IMR-90 (cell line): ENCODE measurements around the gene SPEM1. TPM values are rescaled to one million over a fixed set of nuclear protein-coding genes. Genes with fewer than 3 reads are reported as not detected.

Source experiments
- ATAC-seq: fragments of 200-7000 bp; cut with Tn5 transposase; 2 replicates; pipeline ENCODE4 v1.9.1; 2020; ENCODE audit warnings: low read depth, mild to moderate bottlenecking, moderate library complexity
- BruUV-seq: library from RNA; stranded (reverse); fragments of 400-500 nt; replicated peaks from 2 replicates; lab custom pipeline; 2021; lab: Mats Ljungman, UMichigan
- CTCF ChIA-PET: fragments of 300-600 bp; formaldehyde crosslinking; extraction: SDS; loops from one replicate; lab custom pipeline; 2021; ENCODE audit warnings: antibody characterized with exemption; lab: Yijun Ruan, JAX
- POLR2A ChIA-PET: fragments of 300-600 bp; sonication (Branson Sonifier 250); formaldehyde crosslinking; loops from one replicate; lab custom pipeline; 2022; ENCODE audit warnings: antibody characterized with exemption; ENCODE audit not compliant: unreplicated experiment; lab: Charles Lee
- DNase-seq: peaks from one replicate; pipeline ENCODE4 v3.0.0; 2013
- H2AFZ ChIP-seq: replicated peaks from 2 replicates; pipeline ENCODE3; 2013; ENCODE audit warnings: low read length, mild to moderate bottlenecking; ENCODE audit not compliant: poor library complexity
- H2AK5ac ChIP-seq: 2 replicates; pipeline ENCODE4 v1.6.1; 2013; ENCODE audit warnings: low read depth, low read length, inconsistent platforms
- H2AK9ac ChIP-seq: replicated peaks from 2 replicates; pipeline ENCODE3; 2013; ENCODE audit warnings: mild to moderate bottlenecking, low read depth, low read length, moderate library complexity; ENCODE audit not compliant: poor library complexity
- H2BK120ac ChIP-seq: 2 replicates; pipeline ENCODE4 v1.6.1; 2013; ENCODE audit warnings: low read depth, low read length, inconsistent platforms
- H2BK15ac ChIP-seq: 3 replicates; pipeline ENCODE4 v1.6.1; 2013; ENCODE audit warnings: low read depth, low read length, inconsistent platforms
- H2BK20ac ChIP-seq: 2 replicates; pipeline ENCODE4 v1.6.1; 2013; ENCODE audit warnings: low read depth, mild to moderate bottlenecking, inconsistent platforms, low read length, moderate library complexity
- H2BK5ac ChIP-seq: 2 replicates; pipeline ENCODE4 v1.6.1; 2013; ENCODE audit warnings: mild to moderate bottlenecking, low read depth, low read length, inconsistent platforms; ENCODE audit not compliant: poor library complexity, severe bottlenecking
- H3K14ac ChIP-seq: replicated peaks from 2 replicates; pipeline ENCODE4 v1.6.1; 2013; ENCODE audit warnings: low read depth, low read length, inconsistent platforms
- H3K18ac ChIP-seq: 2 replicates; pipeline ENCODE4 v1.6.1; 2013; ENCODE audit warnings: low read depth, low read length, control low read depth
- H3K23ac ChIP-seq: 2 replicates; pipeline ENCODE4 v1.6.1; 2013; ENCODE audit warnings: low read depth, low read length, inconsistent platforms
- H3K27ac ChIP-seq: 2 replicates; pipeline ENCODE4 v1.5.1; 2013; ENCODE audit warnings: mild to moderate bottlenecking, control low read depth, low read length; ENCODE audit not compliant: insufficient read depth
- H3K27me3 ChIP-seq: 2 replicates; pipeline ENCODE4 v1.6.1; 2013; ENCODE audit warnings: low read length; ENCODE audit not compliant: control insufficient read depth, insufficient read depth
- H3K36me3 ChIP-seq: 2 replicates; pipeline ENCODE4 v1.6.1; 2013; ENCODE audit warnings: low read length, mixed read lengths; ENCODE audit not compliant: control insufficient read depth, insufficient read depth
- H3K4ac ChIP-seq: 2 replicates; pipeline ENCODE4 v1.6.1; 2013; ENCODE audit warnings: low read depth, low read length, inconsistent platforms
- H3K4me1 ChIP-seq: 2 replicates; pipeline ENCODE4 v1.6.1; 2013; ENCODE audit warnings: low read length, mixed read lengths; ENCODE audit not compliant: control insufficient read depth, insufficient read depth
- H3K4me2 ChIP-seq: 2 replicates; pipeline ENCODE4 v1.6.1; 2013; ENCODE audit warnings: low read depth, mild to moderate bottlenecking, control low read depth, low read length, moderate library complexity
- H3K4me3 ChIP-seq: 2 replicates; pipeline ENCODE4 v1.5.1; 2013; ENCODE audit warnings: low read depth, mild to moderate bottlenecking, control low read depth, low read length, moderate library complexity; ENCODE audit not compliant: insufficient read depth
- H3K56ac ChIP-seq: 2 replicates; pipeline ENCODE4 v1.6.1; 2013; ENCODE audit warnings: low read length, inconsistent platforms; ENCODE audit not compliant: insufficient read depth; ENCODE audit errors: extremely low read depth
- H3K79me1 ChIP-seq, 2 experiments: 2 replicates each; pipeline ENCODE4 v1.6.1; 2013; ENCODE audit warnings: low read length in 2 of 2, inconsistent platforms in 1 of 2, low read depth in 1 of 2
- H3K9ac ChIP-seq: 2 replicates; pipeline ENCODE4 v1.6.1; 2013; ENCODE audit warnings: low read depth, low read length, control low read depth
- H3K9me1 ChIP-seq: 2 replicates; pipeline ENCODE4 v1.6.1; 2013; ENCODE audit warnings: low read length, inconsistent platforms; ENCODE audit not compliant: insufficient read depth
- H3K9me3 ChIP-seq: 2 replicates; pipeline ENCODE4 v1.6.1; 2013; ENCODE audit warnings: low read length; ENCODE audit not compliant: control insufficient read depth, insufficient read depth
- H4K20me1 ChIP-seq: 2 replicates; pipeline ENCODE4 v1.6.1; 2013; ENCODE audit warnings: low read length, inconsistent platforms; ENCODE audit not compliant: insufficient read depth
- H4K5ac ChIP-seq: 2 replicates; pipeline ENCODE4 v1.6.1; 2013; ENCODE audit warnings: mild to moderate bottlenecking, low read depth, low read length, control low read depth
- H4K8ac ChIP-seq, 2 experiments: 2 replicates each; pipeline ENCODE4 v1.6.1; 2013; ENCODE audit warnings: low read depth in 2 of 2, low read length in 2 of 2, control low read depth in 1 of 2, inconsistent platforms in 1 of 2
- H4K91ac ChIP-seq: 2 replicates; pipeline ENCODE4 v1.6.1; 2013; ENCODE audit warnings: low read depth, low read length, inconsistent platforms; ENCODE audit not compliant: insufficient read depth
- CEBPB ChIP-seq: IDR thresholded peaks from 2 replicates; pipeline ENCODE4 v1.6.1; 2012; ENCODE audit warnings: low read depth, low read length, improper control_type of control experiment
- CHD1 ChIP-seq: IDR thresholded peaks from 2 replicates; pipeline ENCODE4 v1.6.1; 2012; ENCODE audit warnings: low read depth, low read length, improper control_type of control experiment
- SMC3 ChIP-seq: fragments of 150-350 bp; IDR thresholded peaks from 2 replicates; pipeline ENCODE4 v1.6.1; 2016; ENCODE audit warnings: low read depth, mild to moderate bottlenecking, antibody characterized with exemption, low read length, moderate library complexity
- WGBS, 2 experiments: methylation state at CpG; one replicate each; pipeline versions ENCODE4 v1.1.5 to v1.1.7; 2013; ENCODE audit warnings: missing lambda C conversion rate in 2 of 2; ENCODE audit not compliant: insufficient read length in 1 of 2; ENCODE audit errors: extremely low coverage in 2 of 2; 5-methylcytosine and 5-hydroxymethylcytosine counted together
- dilution Hi-C: fragments of 300-500 bp; cut with HindIII; formaldehyde crosslinking; loops from one replicate; pipeline ENCODE4 v1.14.3; 2018; ENCODE audit warnings: low sequenced_read_pairs; ENCODE audit not compliant: unreplicated experiment
- in situ Hi-C: fragments of 300-500 bp; cut with MboI; formaldehyde crosslinking; loops from 3 replicates; pipeline ENCODE4 v1.14.3; 2019; ENCODE audit warnings: low sequenced_read_pairs, inconsistent platforms, mixed read lengths
- intact Hi-C: fragments of 100-400 bp; cut with micrococcal nuclease; formaldehyde crosslinking; loops from 2 replicates; pipeline ENCODE4 v1.10.0; 2022
- polyA plus RNA-seq, 3 experiments: library from polyadenylated mRNA; depleted of rRNA; stranded (reverse); fragments of >200 nt; gene quantifications; 2 replicates each; pipeline ENCODE4 v1.2.3, GENCODE V29; 2012; ENCODE audit warnings: low replicate concordance in 1 of 3
- total RNA-seq: library from RNA; depleted of rRNA; stranded (reverse); fragments of >200 nt; gene quantifications from 2 replicates; pipeline ENCODE4 v1.2.3, GENCODE V29; 2012
- TF ChIP-seq, protein P1 (sequence below): fragments of 150-350 bp; IDR thresholded peaks from 2 replicates; pipeline ENCODE4 v1.6.1; 2017; ENCODE audit warnings: mild to moderate bottlenecking, antibody characterized with exemption, low read length, low read depth
- TF ChIP-seq, protein P2 (sequence below): conservative IDR thresholded peaks from 2 replicates; pipeline ENCODE4 v1.5.1; 2012; ENCODE audit warnings: mild to moderate bottlenecking, low read depth, low read length, improper control_type of control experiment

Gene SPEM1
- total and polyA plus RNA-seq, 2 of the 4 experiments (the other 2 are of a cell fraction), result not detected

DNA sequence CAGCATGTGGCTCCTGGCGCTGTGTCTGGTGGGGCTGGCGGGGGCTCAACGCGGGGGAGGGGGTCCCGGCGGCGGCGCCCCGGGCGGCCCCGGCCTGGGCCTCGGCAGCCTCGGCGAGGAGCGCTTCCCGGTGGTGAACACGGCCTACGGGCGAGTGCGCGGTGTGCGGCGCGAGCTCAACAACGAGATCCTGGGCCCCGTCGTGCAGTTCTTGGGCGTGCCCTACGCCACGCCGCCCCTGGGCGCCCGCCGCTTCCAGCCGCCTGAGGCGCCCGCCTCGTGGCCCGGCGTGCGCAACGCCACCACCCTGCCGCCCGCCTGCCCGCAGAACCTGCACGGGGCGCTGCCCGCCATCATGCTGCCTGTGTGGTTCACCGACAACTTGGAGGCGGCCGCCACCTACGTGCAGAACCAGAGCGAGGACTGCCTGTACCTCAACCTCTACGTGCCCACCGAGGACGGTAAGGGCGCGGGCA, 11.8 kb upstream of the SPEM1 start:
- Histone ChIP-seq H3K23ac (no peak overlapping the region), H2AK5ac (no peak overlapping the region), H3K9ac (no peak overlapping the region), H2BK20ac (no peak overlapping the region), H2BK5ac (no peak overlapping the region), H3K56ac (no peak overlapping the region), H3K9me1 (peaks cover 4% of the 10 kb centered on the region; the same call in 1 of the 2 replicates), H4K91ac (no peak overlapping the region), H2BK120ac (no peak overlapping the region), H3K79me1 (peaks cover 1 to 36% of the 10 kb centered on the region in 2 experiments), H2BK15ac (no peak overlapping the region), H2AFZ (no peak overlapping the region), H4K8ac (no peak overlapping the region), H3K4me3 (no peak overlapping the region), H3K9me3 (no peaks in the 10 kb centered on the region), H2AK9ac (no peak overlapping the region), H3K4me1 (peaks cover 9% of the 10 kb centered on the region), H3K4ac (no peak overlapping the region), H4K5ac (no peak overlapping the region), H3K27me3 (no peaks in the 10 kb centered on the region), H3K4me2 (no peak overlapping the region), H3K18ac (no peak overlapping the region), H4K20me1 (peaks cover 7% of the 10 kb centered on the region), H3K14ac (no peak overlapping the region), H3K27ac (no peak overlapping the region), H3K36me3 (peaks cover 29% of the 10 kb centered on the region)
- BruUV-seq, result no TSS peak
- 82% methylated on average over 47 of the region's 58 CpGs; no CpG with 5 or more reads in 1 of the 2 experiments for whole genome bisulfite sequencing, 2 experiments
- intact Hi-C loops, result no loop called here
- CTCF ChIA-PET, result no interaction called here
- POLR2A ChIA-PET, result no interaction called here
- TF ChIP-seq CEBPB (no peak), SMC3 (no peak), CHD1 (no peak)
- TF ChIP-seq, protein P1, sequence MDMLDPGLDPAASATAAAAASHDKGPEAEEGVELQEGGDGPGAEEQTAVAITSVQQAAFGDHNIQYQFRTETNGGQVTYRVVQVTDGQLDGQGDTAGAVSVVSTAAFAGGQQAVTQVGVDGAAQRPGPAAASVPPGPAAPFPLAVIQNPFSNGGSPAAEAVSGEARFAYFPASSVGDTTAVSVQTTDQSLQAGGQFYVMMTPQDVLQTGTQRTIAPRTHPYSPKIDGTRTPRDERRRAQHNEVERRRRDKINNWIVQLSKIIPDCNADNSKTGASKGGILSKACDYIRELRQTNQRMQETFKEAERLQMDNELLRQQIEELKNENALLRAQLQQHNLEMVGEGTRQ, result no peak
- TF ChIP-seq, protein P2, sequence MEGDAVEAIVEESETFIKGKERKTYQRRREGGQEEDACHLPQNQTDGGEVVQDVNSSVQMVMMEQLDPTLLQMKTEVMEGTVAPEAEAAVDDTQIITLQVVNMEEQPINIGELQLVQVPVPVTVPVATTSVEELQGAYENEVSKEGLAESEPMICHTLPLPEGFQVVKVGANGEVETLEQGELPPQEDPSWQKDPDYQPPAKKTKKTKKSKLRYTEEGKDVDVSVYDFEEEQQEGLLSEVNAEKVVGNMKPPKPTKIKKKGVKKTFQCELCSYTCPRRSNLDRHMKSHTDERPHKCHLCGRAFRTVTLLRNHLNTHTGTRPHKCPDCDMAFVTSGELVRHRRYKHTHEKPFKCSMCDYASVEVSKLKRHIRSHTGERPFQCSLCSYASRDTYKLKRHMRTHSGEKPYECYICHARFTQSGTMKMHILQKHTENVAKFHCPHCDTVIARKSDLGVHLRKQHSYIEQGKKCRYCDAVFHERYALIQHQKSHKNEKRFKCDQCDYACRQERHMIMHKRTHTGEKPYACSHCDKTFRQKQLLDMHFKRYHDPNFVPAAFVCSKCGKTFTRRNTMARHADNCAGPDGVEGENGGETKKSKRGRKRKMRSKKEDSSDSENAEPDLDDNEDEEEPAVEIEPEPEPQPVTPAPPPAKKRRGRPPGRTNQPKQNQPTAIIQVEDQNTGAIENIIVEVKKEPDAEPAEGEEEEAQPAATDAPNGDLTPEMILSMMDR, result no peak
- ATAC-seq, result no peak
- dilution Hi-C loops, result no loop called here
- DNase-seq, result no peak
- in situ Hi-C loops, result no loop called here
